Activated naive CD8-positive, alpha-beta T cell treated with anti-CD3 and anti-CD28 coated beads, Interleukin-2, amount 50 U/mL, for 16 hours (primary cell): ENCODE results near the gene PEDS1.
"Not testable (repeated sequence)": the region's sequence is repeated elsewhere in the genome, so short reads cannot be mapped to it uniquely, and the experiment has no call there.

Experiments
- DNase-seq: peaks from one replicate; pipeline ENCODE4 v3.0.0-alpha.2; 2020; ENCODE audit warnings: low read depth, low spot score

PEDS1 gene

GRCh38 chr20:50136822-50137599 is 16.5 kb downstream of the PEDS1 start:
- no peak for DNase-seq

DNA sequence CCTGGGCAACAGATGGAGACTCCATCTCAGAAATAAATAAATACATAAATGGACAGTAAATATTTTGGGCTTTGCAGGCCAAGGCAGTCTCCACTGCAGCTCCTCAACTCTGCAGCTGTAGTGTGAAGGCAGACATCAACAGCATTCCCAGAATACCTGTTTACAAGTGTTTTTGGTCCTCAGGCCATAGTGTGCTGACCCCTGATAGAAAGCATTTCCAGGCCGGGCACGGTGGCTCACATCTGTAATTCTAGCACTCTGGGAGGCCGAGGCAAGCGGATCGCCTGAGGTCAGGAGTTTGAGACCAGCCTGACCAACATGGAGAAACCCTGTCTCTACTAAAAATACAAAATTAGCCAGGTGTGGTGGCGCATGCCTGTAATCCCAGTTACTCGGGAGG is 18.4 kb downstream of the PEDS1 start:
- DNase-seq, result not testable (repeated sequence)

DNA sequence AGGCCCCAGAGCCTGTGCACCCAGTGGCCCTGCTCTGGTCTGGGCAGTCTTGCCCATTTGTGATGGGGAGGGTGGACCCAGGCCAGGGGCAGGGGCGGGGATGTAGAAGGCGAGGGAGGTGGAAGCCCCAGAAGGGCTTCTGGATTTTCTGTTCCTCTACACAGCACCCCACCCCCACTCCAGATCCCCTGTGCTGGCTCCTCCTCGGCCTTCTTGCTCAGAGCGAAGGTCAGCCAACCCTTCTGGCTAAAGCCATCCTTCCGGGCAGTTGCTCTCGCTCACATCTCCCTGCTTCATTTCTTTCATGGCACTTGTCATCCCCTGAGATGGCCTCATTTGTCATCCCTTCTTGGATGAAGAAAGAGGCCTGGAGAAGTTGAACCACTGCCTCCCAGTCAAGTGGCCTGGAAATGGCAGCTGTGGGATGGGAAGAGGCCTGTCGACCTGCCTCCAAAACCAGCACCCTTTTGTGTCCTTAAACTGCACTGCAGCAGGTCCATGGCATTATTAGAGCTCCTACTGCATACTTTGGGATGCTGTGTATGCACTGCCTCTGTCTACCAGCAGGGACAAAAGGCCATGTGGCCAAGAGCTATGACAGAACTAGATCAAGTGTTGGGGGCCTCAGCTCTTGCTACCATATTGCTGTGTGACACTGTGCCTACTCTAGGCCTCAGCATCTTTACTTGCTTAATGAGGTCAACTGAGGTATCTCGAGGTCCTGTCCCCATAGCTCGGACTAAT is 19.9 kb downstream of the PEDS1 start:
- no peak for DNase-seq

- DNase-seq, result no peak
These were observed 20.5 kb downstream of the PEDS1 start for GRCh38 chr20:50133041-50133440.

DNA sequence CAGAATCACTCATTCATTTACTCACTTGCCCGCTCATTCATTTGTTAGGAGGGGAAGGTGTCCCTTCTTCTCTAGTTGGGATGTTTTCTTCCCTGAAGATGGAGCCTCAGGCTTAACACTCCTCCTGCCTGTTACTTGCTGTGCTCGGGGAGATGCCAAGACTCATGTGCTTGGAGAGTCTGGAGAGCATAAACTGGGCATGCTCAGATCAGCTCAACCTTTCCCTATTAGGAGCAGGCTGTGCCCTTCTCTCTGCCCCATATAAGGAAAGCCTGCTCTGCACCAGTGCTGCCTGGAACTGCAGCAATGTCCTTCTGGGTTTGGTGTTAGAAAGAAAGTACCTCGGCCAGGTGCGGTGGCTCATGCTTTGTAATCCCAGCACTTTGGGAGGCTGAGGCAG is 22.5 kb downstream of the PEDS1 start:
- no peak for DNase-seq

GRCh38 chr20:50130356-50130723 is 23.2 kb downstream of the PEDS1 start:
- no peak for DNase-seq

DNA sequence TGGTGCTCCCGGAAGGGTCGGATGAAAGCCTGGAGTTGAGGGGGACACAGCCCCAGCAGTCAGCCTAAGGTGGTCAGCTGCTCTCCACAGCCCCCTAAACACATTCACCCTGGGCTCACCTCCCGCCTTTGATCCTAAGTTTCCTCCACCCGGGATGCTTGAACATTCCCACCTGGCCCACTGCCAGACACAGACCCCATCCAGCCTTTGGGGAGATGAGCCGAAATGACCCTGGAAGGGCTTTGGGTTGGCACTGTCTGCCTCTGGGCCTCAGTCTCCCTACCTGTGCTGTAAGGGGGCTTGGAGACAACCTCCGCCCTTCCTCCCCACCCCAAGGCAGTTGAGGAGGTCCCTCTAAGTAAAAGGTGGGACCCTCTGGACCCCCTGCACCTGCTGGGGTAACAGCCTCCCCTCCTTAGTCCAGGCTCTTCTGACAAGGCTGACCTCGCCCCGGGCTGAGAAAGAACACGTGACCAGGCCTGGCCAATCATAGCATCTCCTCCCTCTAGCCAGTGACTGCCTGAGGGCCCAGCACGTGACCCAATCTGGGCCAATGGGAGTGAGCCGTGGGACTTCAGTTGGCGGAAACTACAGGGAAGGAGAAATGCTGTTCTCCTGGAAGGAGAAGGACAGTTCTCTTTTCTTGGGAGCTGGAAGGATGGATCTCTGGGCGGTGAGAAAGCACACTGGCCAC is 23.7 kb downstream of the PEDS1 start:
- no peak for DNase-seq

DNA sequence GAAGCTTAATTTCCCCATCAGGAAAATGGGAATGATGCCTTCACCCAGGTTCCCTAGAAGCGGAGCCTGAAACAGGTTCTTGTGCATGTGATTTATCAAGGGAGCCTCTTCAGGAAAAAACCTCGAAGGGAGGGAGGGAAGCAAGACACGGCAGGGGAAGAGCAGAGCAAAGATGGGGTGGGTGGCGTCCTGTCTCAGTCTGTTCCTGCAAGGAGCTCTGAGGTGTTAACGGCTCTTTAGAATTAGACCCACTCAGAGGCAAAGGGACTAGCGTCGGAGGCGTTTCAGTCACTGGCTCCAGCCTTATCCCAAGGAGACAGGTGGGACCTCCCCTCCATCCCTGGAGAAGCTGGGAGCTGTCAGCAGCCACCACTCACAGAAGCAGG is 25.0 kb downstream of the PEDS1 start:
- no peak for DNase-seq

- no peak for DNase-seq
These were observed 25.7 kb downstream of the PEDS1 start for GRCh38 chr20:50127587-50128519.

- DNase-seq, result no peak
These were observed 26.9 kb downstream of the PEDS1 start for GRCh38 chr20:50126662-50127061.

DNA sequence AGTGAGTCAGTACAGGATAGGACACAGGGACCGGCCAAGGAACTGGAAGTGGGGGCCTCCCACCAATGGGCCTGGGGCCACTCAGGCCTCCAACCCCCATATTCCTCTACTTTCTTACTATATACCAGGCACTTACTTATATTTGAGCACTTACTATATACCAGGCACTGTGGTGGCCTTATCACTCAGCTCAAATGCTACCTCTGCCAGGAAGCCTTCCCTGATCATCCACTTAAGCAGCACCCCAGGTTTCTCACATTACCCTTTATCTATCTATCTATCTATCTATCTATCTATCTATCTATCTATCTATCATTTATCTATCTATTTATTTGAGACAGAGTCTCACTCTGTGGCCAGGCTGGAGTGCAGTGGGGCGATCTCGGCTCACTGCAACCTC is 28.2 kb downstream of the PEDS1 start:
- DNase-seq, result no peak

GRCh38 chr20:50124496-50124895 is 29.0 kb downstream of the PEDS1 start:
- no peak for DNase-seq

- DNase-seq, result no peak
These were observed 30.1 kb downstream of the PEDS1 start for GRCh38 chr20:50123418-50123817.

GRCh38 chr20:50122763-50123162 is 30.8 kb downstream of the PEDS1 start:
- DNase-seq, result no peak

DNA sequence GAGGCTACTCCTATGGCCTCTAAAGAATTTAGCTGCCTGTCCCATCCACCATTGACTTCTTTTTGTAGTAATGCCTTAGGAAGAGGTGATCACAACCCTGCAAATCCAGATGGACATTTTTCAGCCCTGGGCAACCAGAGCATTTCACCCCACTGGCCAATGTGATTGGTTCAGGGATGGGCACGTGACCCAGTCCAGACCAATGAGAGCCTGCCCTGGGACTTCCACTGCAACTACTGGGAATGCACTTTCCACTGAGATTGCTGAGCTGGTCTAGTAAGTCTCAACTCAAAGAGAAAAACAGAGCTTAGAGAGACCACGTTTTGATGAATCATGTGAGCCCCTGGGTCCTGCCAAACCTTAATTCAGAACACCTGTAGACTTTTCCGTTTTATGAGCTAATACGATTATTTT is 31.7 kb downstream of the PEDS1 start:
- DNase-seq, result no peak

DNA sequence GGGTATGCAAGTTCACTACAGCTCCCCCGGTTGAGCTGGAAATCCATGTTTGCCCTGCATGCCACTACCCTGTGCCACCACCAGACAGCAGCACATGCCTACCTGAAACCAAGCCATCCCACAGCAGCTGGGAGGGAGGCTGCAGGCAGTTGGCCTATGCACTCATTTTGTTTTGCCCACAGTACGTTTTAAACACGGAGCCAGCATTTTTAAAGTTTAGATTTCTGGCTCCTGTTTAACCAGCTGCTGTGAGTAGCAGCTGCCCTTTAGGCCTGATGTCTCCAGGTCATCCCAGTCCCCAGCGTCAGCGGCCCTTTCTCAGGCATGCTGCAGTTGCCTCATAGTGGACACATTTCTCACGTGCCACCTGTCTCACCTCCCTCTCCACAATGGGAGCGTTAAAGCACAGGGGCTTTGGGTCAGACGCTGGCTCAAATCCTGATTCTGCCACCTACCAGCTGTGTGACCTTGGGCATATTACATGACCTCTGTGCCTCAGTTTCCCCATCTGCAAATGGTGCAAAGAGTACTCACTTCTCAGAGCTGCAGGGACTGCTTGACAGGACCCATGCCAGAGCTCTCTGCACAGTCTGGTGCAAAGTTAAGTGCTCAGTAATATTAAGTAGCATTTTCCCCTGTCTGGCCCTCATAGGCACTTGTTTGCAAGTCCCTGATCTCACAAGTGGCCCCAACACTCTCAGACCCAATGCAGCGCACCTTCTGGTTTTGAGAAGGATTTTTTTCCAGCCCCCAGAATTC is 32.4 kb downstream of the PEDS1 start:
- DNase-seq, result peak; percentile 14

DNA sequence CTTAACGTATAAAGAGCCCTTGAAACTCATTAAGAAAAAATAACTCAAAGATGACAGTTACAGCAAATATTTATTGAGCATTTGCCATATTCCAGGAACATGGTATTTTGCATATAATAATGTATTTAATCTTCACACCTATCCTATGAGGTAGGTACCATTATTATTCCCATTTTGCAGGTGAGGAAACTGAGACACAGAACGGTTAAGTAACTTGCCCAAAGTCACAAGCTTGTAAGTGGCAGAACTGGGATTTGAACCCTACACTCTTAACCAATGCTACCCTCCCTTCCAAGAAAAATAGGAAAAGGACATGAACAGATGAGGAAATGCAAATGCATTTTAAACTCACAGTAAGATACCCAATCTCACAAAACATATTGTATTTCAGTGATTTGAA is 35.3 kb downstream of the PEDS1 start:
- no peak for DNase-seq

DNA sequence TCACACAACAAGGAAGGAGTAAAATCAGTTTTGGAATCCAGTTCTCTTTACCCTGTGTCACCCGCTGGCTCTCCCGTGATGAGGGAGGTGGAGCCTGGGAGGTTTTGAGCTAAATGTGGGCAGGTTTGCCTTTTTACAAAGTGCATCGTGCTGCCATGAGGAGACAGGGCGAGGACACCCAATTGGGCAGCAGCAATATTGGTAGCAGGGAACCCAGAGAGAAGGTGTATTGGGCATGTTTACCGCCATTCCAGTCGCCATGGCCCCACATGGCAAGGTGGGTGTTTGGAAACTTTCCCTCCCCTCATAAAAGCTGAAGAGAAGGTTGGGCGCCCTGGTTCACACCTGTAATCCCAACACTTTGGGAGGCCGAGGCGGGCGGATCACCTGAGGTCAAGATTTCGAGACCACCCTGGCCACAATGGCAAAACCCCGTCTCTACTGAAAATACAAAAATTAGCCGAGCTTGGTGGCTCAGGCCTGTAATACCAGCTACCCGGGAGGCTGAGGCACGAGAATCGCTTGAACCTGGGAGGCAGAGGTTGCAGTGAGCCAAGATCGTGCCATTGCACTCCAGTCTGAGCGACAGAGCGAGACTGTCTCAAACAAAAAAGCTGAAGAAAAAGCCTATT is 37.0 kb downstream of the PEDS1 start:
- DNase-seq, result no peak

- peak; percentile 81 for DNase-seq
These were observed 37.7 kb downstream of the PEDS1 start for GRCh38 chr20:50115591-50116367.
